Kidney epithelial cell (primary cell): ENCODE measurements around the gene UBAP2. TPM values are rescaled to one million over a fixed set of nuclear protein-coding genes. Genes with fewer than 3 reads are reported as not detected.

ENCODE experiments used
- DNase-seq: peaks from one replicate; pipeline ENCODE4 v3.0.0-alpha.2; 2010; ENCODE audit warnings: low read depth
- H3K27me3 ChIP-seq: 2 replicates; pipeline ENCODE4 v1.6.0; 2011; ENCODE audit warnings: low read length; ENCODE audit not compliant: control insufficient read depth, insufficient read depth
- H3K36me3 ChIP-seq: 2 replicates; pipeline ENCODE4 v1.5.1; 2011; ENCODE audit warnings: low read length; ENCODE audit not compliant: control insufficient read depth, insufficient read depth
- H3K4me3 ChIP-seq: 2 replicates; pipeline ENCODE4 v1.5.1; 2011; ENCODE audit warnings: low read depth, mild to moderate bottlenecking, control low read depth, low read length
- CTCF ChIP-seq: IDR thresholded peaks from 2 replicates; pipeline ENCODE4 v1.5.1; 2011; ENCODE audit warnings: mild to moderate bottlenecking, moderate library complexity, low read length, control low read depth, inconsistent platforms; ENCODE audit not compliant: insufficient read depth, poor library complexity, severe bottlenecking
- total RNA-seq: library from RNA; depleted of rRNA; stranded (reverse); fragments of >200 nt; gene quantifications from 2 replicates; pipeline ENCODE4 v1.2.3, GENCODE V29; 2015

UBAP2 gene
- total RNA-seq, 1 donor from 2014 or later: 25.5 TPM

DNA sequence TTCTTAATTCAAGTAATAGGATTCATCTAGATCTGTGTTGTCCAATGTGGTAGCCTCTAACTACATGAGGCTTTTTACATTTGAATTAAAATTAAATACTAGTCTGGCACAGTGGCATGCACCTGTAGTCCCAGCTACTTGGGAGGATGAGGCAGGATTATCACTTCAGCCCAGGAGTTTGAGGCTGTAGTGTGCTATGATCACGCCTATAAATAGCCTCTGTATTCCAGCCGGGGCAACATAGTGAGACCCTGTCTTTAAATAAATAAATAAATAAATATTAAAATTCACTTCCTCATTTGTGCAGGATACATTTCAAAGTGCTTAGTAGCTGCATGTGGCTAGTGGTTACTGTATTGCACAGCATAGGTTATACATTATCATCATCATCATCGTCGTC lies 139.9 kb downstream of the UBAP2 start:
- Histone ChIP-seq H3K4me3 (no peak overlapping the region), H3K27me3 (no peaks in the 10 kb centered on the region), H3K36me3 (no peaks in the 10 kb centered on the region)
- no peak for DNase-seq
- no peak for TF ChIP-seq CTCF

GRCh38 chr9:33908114-33908513 lies 140.6 kb downstream of the UBAP2 start:
- TF ChIP-seq CTCF: no peak
- DNase-seq: no peak
- no peaks in the 10 kb centered on the region for H3K36me3 ChIP-seq
- no peak overlapping the region for H3K4me3 ChIP-seq
- no peaks in the 10 kb centered on the region for H3K27me3 ChIP-seq

DNA sequence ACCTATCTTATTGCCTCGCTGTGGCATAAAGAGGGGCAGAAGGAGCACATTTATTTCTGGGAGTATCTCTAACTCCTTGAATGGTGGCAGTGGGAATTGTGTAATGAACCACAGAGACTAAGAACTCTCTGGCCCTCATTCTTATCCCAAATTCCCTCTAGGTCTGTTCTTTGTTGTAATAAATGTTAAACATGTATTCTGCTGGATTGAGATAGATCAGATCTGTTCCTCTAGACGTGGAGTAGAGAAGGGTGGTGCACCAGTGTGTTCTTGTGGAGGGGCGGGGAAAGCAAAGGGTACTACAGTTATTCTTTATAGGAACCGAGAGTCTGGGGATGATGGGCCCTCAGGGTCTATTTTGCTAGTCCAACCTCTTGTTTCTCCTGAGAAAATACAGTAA lies 141.3 kb downstream of the UBAP2 start:
- TF ChIP-seq CTCF: no peak
- H3K36me3 ChIP-seq: no peaks in the 10 kb centered on the region
- DNase-seq: no peak
- H3K27me3 ChIP-seq: no peaks in the 10 kb centered on the region
- no peak overlapping the region for H3K4me3 ChIP-seq

DNA sequence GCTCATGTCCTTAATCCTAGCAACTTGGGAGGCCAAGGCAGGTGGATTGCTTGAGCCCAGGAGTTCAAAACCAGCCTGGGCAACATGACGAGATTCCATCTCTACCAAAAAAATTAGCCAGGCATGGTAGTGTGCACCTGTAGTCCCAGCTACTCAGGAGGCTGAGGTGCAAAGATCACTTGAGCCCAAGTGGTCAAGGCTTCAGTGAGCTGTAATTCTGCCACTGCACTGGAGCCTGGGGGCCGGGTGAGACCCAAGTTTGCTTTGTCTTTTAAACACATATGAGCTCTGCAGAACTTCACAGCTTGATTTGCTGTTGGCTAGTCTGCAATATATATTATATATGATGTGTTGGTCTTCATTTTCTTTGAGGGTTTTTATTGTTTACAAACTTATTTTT lies 141.9 kb downstream of the UBAP2 start:
- TF ChIP-seq CTCF: no peak
- no peak overlapping the region for H3K4me3 ChIP-seq
- H3K36me3 ChIP-seq: no peaks in the 10 kb centered on the region
- no peak for DNase-seq
- H3K27me3 ChIP-seq: no peaks in the 10 kb centered on the region

- no peak for DNase-seq
- no peak overlapping the region for H3K4me3 ChIP-seq
- H3K36me3 ChIP-seq: no peaks in the 10 kb centered on the region
- no peaks in the 10 kb centered on the region for H3K27me3 ChIP-seq
- no peak for TF ChIP-seq CTCF
Observed at GRCh38 chr9:33905137-33905536, 143.6 kb downstream of the UBAP2 start.

DNA sequence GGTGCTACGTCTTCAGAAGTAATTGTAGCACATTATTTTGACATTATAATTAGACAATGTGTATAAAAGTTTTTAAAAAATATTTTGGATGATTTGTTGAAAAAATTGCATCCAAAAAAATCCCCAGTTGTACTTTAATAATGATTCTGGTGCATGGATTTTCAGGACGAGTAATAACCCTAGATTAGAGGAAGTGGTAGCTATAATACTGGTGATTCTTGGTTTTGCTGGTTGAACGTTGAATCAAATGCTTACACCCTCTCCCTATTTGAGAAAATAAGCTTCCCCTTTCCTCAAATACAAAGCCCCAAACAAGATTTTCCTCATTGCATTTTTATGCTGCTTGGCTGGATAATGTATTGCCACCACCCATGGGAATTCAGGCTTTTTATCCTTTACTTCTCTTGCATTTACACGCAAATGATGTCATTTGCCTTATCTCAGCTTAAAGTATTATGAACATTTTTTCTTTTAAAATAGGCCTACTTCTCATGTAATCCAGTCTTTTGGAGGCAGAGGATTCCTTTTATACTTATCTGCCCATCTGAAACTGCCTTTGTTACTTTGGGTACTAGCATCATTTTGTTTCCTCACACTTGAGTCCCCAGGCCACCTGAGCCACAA lies 145.4 kb downstream of the UBAP2 start:
- Histone ChIP-seq H3K4me3 (no peak overlapping the region), H3K36me3 (no peaks in the 10 kb centered on the region), H3K27me3 (no peaks in the 10 kb centered on the region)
- TF ChIP-seq CTCF: no peak
- no peak for DNase-seq
